Endometrial microvascular endothelial cells (primary cell): ENCODE measurements around the gene NLRP11. TPM values are rescaled to one million over a fixed set of nuclear protein-coding genes. Genes with fewer than 3 reads are reported as not detected.

Source experiments
- in situ Hi-C: cut with HindIII; loops from 2 replicates; pipeline ENCODE4 v1.10.0; 2017; ENCODE audit warnings: low sequenced_read_pairs, low pct_unique_long_range_greater_than_20kb; ENCODE audit errors: inconsistent ontology term
- total RNA-seq: library from RNA; depleted of rRNA; stranded (reverse); fragments of >200 nt; gene quantifications from one replicate; pipeline ENCODE4 v1.2.3, GENCODE V29; 2015; ENCODE audit errors: inconsistent ontology term

NLRP11 gene
- not detected for total RNA-seq

GRCh38 chr19:55831846-55832245 is at the start of gene NLRP11:
Gene NLRP11, minus strand, starts transcription at chr19:55831999. Its CDS starts 13,825 bp downstream, at chr19:55818174.
- in situ Hi-C loops = no loop called here

GRCh38 chr19:55877211-55877610 is 45.4 kb upstream of the NLRP11 start:
- in situ Hi-C loops = no loop called here

GRCh38 chr19:55870736-55871135 is 38.9 kb upstream of the NLRP11 start:
- in situ Hi-C loops = no loop called here

GRCh38 chr19:55867101-55867500 is 35.3 kb upstream of the NLRP11 start:
- in situ Hi-C loops = no loop called here

- in situ Hi-C loops = no loop called here
Observed at GRCh38 chr19:55866521-55866920, 34.7 kb upstream of the NLRP11 start.

- in situ Hi-C loops = no loop called here
Observed at GRCh38 chr19:55858969-55859368, 27.2 kb upstream of the NLRP11 start.

GRCh38 chr19:55858401-55858800 is 26.6 kb upstream of the NLRP11 start:
- in situ Hi-C loops = no loop called here

- in situ Hi-C loops = no loop called here
Observed at GRCh38 chr19:55857974-55858373, 26.2 kb upstream of the NLRP11 start.

GRCh38 chr19:55857149-55857548 is 25.4 kb upstream of the NLRP11 start:
- in situ Hi-C loops = no loop called here

- in situ Hi-C loops = no loop called here
Observed at GRCh38 chr19:55855160-55855559, 23.4 kb upstream of the NLRP11 start.

- in situ Hi-C loops = no loop called here
Observed at GRCh38 chr19:55838906-55839305, 7.1 kb upstream of the NLRP11 start.

- in situ Hi-C loops = no loop called here
Observed at GRCh38 chr19:55838251-55838650, 6.5 kb upstream of the NLRP11 start.

GRCh38 chr19:55836340-55836739 is 4.5 kb upstream of the NLRP11 start, which contains the start of gene NLRP4:
Gene NLRP4, plus strand, starts transcription at chr19:55836540. Its CDS starts 15,541 bp downstream, at chr19:55852081.
- in situ Hi-C loops = no loop called here

GRCh38 chr19:55832676-55833075 is 877 bp upstream of the NLRP11 start:
- in situ Hi-C loops = no loop called here

- in situ Hi-C loops = no loop called here
Observed at GRCh38 chr19:55830656-55831055, 1.1 kb downstream of the NLRP11 start.

GRCh38 chr19:55820037-55820436 is 11.8 kb downstream of the NLRP11 start:
- in situ Hi-C loops = no loop called here

GRCh38 chr19:55813906-55814305 is 17.9 kb downstream of the NLRP11 start:
- in situ Hi-C loops = no loop called here

- in situ Hi-C loops = no loop called here
Observed at GRCh38 chr19:55812449-55812848, 19.4 kb downstream of the NLRP11 start.

GRCh38 chr19:55811340-55811739 is 20.5 kb downstream of the NLRP11 start:
- in situ Hi-C loops = no loop called here

GRCh38 chr19:55809381-55810058 is 22.3 kb downstream of the NLRP11 start:
- in situ Hi-C loops = no loop called here

GRCh38 chr19:55802281-55802680 is 29.5 kb downstream of the NLRP11 start:
- in situ Hi-C loops = no loop called here
